Activated T-cell treated with anti-CD3 and anti-CD28 coated beads for 48 hours (primary cell): ENCODE results near the gene XRCC1.
"Not testable (repeated sequence)": the region's sequence is repeated elsewhere in the genome, so short reads cannot be mapped to it uniquely, and the experiment has no call there.

ENCODE experiments used
- DNase-seq: peaks from one replicate; pipeline ENCODE4 v3.0.0-alpha.2; 2020; ENCODE audit warnings: low read depth

The XRCC1 gene

GRCh38 chr19:43575955-43576878 is 890 bp upstream of the XRCC1 start:
- no peak for DNase-seq

- no peak for DNase-seq
Observed at GRCh38 chr19:43574424-43575155, 737 bp downstream of the XRCC1 start.

DNA sequence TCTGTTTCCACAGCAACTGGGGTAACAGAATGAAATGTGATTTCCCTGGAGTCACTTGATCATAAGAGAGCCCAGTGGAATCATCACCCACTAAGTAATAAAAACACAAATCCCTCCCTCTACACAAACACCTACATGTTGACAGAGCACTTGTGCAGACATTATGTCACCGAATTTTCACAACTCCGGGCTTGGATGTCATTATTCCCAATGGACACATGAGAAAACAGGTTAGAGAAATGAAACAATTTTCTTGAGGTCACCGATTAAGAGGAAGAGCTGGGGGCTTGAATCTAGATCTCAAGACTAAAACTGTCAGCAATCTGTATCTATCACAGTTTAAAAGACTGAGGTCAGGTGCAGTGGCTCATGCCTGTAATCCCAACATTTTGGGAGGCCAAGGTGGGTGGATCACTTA is 3.1 kb downstream of the XRCC1 start:
- no peak for DNase-seq

- DNase-seq = no peak
Observed at GRCh38 chr19:43570174-43570791, 5.0 kb downstream of the XRCC1 start.

- no peak for DNase-seq
Observed at GRCh38 chr19:43569657-43570056, 5.7 kb downstream of the XRCC1 start.

- DNase-seq = no peak
Observed at GRCh38 chr19:43564800-43565199, 10.5 kb downstream of the XRCC1 start.

DNA sequence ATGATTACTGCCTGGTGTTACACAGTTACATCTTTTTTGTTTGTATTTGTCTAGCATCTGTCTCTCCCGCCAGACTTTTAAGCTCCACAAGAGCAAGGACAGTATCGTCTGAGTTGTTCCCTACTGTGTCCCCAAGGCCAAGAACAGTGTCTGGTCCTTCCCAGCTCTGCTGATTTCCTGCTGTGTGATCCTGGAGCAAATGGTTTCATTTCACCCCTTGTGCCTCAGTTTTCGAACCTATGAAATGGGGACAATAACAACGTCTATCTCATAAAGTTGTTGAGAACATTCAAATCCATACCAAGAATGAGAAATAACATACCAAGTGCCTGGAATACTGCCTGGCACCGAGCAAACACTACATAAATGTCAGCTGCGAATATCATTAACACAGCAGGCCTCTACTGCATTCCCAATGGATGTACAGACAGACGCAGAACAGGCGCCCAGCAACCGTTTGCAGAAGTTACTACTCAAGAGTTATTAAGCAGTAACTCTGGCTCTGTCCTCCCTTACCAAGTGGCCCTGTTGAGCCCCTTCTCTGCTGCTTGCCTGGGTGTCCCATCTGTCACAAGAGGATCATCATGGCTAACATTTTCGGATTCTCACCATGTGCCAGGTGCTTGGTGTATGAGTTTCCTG is 11.4 kb downstream of the XRCC1 start:
- DNase-seq = no peak

DNA sequence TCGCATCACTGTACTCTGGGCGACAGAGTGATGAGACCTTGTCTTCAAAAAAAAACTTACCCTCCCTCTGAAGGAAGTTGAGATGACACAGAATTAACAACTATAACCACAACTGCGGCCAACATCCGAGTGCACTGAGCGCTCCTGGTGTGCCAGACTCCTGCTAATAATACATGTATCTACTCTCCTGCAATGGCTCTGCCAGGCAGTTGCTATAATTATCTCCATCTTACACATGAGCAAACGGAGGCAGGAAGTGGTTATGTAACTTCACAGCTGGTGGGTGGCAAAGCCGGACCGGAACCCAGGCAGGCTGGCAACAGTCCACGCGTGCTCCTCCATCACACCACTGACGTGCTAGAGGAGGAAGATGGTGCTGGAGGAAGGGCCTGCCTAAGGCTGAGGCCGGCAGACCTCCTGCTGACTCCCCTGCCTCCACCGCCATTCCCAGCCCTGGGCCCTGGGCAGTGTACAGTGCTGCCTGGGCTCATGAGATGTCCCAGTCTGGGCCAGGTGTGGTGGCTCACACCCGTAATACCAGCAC is 12.6 kb downstream of the XRCC1 start:
- DNase-seq = peak; percentile 54

DNA sequence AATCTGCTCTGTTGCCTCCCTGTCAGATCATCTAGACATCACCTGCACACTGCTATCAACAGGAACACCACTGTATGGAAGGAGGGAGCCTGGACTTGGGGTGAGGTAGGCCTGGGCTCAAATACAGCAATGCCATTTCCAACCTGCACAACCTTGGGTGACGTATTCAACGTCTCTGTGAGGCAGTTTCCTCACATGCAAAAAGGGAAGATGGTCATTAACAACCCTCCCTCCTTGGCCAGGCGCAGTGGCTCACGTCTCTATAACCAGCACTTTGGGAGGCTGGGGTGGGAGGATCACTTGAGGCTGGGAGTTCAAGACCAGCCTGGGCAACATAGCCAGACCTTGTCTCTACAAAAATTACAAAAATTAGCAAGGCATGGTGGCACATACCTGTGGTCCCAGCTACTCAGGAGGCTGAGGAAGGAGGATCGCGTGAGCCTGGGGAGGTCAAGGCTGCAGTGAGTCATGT is 13.1 kb downstream of the XRCC1 start:
- no peak for DNase-seq

GRCh38 chr19:43561139-43561970 is 14.0 kb downstream of the XRCC1 start:
- DNase-seq = no peak

DNA sequence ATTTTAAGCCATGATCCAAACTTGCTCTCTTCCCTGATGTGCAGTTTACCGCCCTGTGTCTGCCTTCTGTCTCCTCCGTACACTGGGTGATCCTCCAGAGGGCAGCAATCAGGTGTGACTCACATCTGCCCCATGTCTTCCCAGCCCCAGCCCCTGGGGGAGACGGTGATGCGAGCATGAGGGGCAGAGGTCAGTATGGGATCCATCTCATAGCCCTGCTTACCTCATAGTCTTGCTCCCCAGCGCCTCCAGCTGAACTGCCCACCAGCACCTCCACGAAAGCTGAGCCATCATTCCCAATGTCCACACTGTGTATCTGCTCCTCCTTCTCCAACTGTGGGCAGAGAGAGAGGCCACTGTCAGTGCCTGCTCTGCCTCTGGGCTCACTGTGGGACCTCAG is 14.6 kb downstream of the XRCC1 start:
- no peak for DNase-seq

GRCh38 chr19:43555185-43555770 is 20.0 kb downstream of the XRCC1 start:
- peak; percentile 68 for DNase-seq

GRCh38 chr19:43554317-43554895 is 20.9 kb downstream of the XRCC1 start:
- no peak for DNase-seq

DNA sequence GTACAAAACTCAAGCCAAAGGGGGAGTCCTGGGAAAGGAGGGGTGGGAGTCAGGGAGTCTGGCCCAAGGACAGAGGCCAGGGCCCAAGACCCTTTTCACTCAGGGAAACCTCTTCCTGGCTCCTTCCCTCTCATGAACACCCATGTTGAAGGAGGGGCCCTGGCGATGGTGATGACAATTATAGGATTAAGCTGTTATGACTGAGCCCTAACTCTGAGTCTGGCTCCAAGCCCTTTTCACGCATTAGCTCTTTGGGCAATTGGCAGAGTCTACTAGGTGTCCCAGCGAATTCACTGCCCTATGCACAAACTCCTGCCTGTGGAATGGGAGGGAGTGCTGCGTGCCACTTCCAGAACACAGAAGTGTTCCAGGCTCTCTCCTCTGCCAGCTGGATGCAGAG is 21.7 kb downstream of the XRCC1 start:
- no peak for DNase-seq

- DNase-seq = no peak
Observed at GRCh38 chr19:43552616-43553015, 22.7 kb downstream of the XRCC1 start.

DNA sequence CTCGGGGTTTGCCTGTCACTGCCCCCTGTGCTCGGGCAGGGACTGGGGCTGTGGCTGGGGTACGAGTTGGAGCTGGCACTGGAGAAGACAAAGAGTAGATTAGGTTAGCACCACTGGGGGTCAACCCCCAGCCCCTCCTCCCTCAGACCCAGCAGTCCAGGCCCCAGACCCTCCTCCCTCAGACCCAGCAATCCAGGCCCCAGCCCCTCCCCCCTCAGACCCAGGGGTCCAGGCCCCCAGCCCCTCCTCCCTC is 23.2 kb downstream of the XRCC1 start:
- DNase-seq = no peak

GRCh38 chr19:43551399-43552197 is 23.7 kb downstream of the XRCC1 start:
- DNase-seq = no peak

GRCh38 chr19:43548706-43549105 is 26.6 kb downstream of the XRCC1 start:
- no peak for DNase-seq

DNA sequence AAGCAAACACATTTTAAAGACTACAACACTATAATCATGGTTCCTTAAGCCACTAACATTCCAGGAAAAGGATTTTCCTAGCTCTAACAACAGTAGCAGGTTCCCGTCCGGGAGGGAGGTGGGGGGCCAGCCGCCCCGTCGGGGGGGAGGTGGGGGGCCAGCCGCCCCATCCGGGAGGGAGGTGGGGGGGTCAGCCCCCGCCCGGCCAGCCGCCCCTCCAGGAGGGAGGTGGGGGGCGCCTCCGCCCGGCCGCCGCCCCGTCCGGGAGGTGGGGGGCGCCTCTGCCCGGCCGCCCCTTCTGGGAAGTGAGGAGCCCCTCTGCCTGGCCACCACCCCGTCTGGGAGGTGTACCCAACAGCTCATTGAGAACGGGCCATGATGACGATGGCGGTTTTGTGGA is 27.4 kb downstream of the XRCC1 start:
- DNase-seq = not testable (repeated sequence)

DNA sequence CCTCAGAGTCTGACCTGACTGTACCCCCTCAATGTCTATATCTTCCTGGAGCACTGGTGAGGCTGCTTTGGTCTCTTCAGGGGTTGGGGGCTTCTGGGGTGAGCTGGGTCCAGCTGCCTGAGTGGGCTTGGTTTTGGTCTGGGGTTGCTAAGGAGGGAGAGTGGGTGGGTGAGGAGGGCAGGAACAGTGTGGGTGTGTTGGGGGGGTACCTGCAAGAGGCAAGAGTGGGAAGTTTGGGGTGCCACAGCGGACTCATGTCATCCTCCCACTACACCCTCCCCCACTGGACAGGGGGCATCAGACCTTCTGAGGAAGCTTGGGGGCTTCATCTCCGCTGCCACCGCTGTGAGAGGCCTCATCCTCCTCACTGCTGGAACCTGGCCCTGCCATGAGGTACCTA is 28.7 kb downstream of the XRCC1 start:
- DNase-seq = no peak
